SK-N-MC (cell line): Measurements from ENCODE around the gene ANKRD66.

Experiments
- EZH2 ChIP-seq: fragments of 200-600 bp; sonication (generic); IDR thresholded peaks from one replicate; pipeline ENCODE4 v1.6.1; 2017; ENCODE audit warnings: antibody characterized with exemption
- FOXP2 ChIP-seq: optimal IDR thresholded peaks from 2 replicates; pipeline ENCODE3; 2011; ENCODE audit warnings: mild to moderate bottlenecking, moderate library complexity; ENCODE audit not compliant: insufficient read depth; ENCODE audit errors: extremely low read length, control extremely low read depth
- POLR2AphosphoS5 ChIP-seq: IDR thresholded peaks from 2 replicates; pipeline ENCODE4 v1.6.1; 2012; ENCODE audit warnings: mild to moderate bottlenecking, low read depth, low read length, borderline replicate concordance

DNA sequence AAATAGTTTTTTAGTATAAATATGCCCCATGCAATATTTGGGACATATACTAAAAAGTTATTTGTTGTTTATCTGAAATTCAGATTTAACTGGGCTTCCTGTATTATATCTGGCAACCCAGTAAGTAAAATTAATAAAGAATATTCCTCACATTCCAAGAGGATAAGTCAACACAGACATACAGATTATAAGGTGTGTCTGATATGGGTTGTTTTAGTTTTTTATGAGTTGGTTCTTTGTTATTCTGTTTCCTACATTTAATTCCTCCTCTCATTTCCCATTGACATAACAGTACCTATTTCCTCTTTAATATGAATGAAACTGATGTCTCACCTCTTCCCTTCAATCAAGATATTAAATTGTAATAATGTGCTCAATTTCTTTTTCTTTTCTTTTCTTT is 9.8 kb upstream of the ANKRD66 start:
- no peak for TF ChIP-seq EZH2
- TF ChIP-seq POLR2AphosphoS5 = no peak
- TF ChIP-seq FOXP2 = no peak
